Nephron progenitor cell (in vitro differentiated cells): ENCODE data around the gene CD81.

Experiments used
- DNase-seq: peaks from one replicate; pipeline ENCODE4 v3.0.0; 2021
- H3K27ac Mint-ChIP-seq: 2 replicates; pipeline ENCODE4 v1.8.0; 2021; ENCODE audit warnings: mild to moderate bottlenecking, moderate library complexity, mixed read lengths
- H3K27me3 Mint-ChIP-seq: 2 replicates; pipeline ENCODE4 v1.8.0; 2021; ENCODE audit warnings: mild to moderate bottlenecking, low read depth, mixed read lengths; ENCODE audit not compliant: poor library complexity
- H3K36me3 Mint-ChIP-seq: 2 replicates; pipeline ENCODE4 v1.8.0; 2021; ENCODE audit warnings: low read depth, mixed read lengths
- H3K4me1 Mint-ChIP-seq: 2 replicates; pipeline ENCODE4 v1.8.0; 2021; ENCODE audit warnings: mixed read lengths
- H3K4me3 Mint-ChIP-seq: 2 replicates; pipeline ENCODE4 v1.8.0; 2021; ENCODE audit warnings: mild to moderate bottlenecking, moderate library complexity, mixed read lengths
- H3K9me3 Mint-ChIP-seq: 2 replicates; pipeline ENCODE4 v1.8.0; 2021; ENCODE audit warnings: mild to moderate bottlenecking, moderate library complexity, mixed read lengths
- CTCF ChIP-seq: fragments of 200-600 bp; sonication (generic); IDR thresholded peaks from 2 replicates; pipeline ENCODE4 v1.5.0; 2021; ENCODE audit warnings: antibody characterized with exemption

The CD81 gene

GRCh38 chr11:2412323-2412722 lies 35.2 kb downstream of the CD81 start:
- Mint-ChIP-seq H3K4me3 (no peak overlapping the region), H3K4me1 (peaks cover 66% of the 10 kb centered on the region), H3K27me3 (no peaks in the 10 kb centered on the region), H3K27ac (no peak overlapping the region), H3K9me3 (no peaks in the 10 kb centered on the region), H3K36me3 (no peaks in the 10 kb centered on the region)
- TF ChIP-seq CTCF: no peak
- DNase-seq: no peak

GRCh38 chr11:2413742-2414579 lies 36.9 kb downstream of the CD81 start:
- Mint-ChIP-seq H3K27ac (no peak overlapping the region), H3K4me3 (no peak overlapping the region), H3K36me3 (no peaks in the 10 kb centered on the region), H3K27me3 (no peaks in the 10 kb centered on the region), H3K4me1 (peaks cover 57% of the 10 kb centered on the region), H3K9me3 (no peaks in the 10 kb centered on the region)
- no peak for DNase-seq
- no peak for TF ChIP-seq CTCF

GRCh38 chr11:2414616-2415015 lies 37.5 kb downstream of the CD81 start:
- no peak for DNase-seq
- H3K4me3 Mint-ChIP-seq: no peak overlapping the region
- no peak overlapping the region for H3K27ac Mint-ChIP-seq
- H3K36me3 Mint-ChIP-seq: no peaks in the 10 kb centered on the region
- TF ChIP-seq CTCF: no peak
- no peaks in the 10 kb centered on the region for H3K27me3 Mint-ChIP-seq
- no peaks in the 10 kb centered on the region for H3K9me3 Mint-ChIP-seq
- H3K4me1 Mint-ChIP-seq: peaks cover 52% of the 10 kb centered on the region

GRCh38 chr11:2415171-2415570 lies 38.1 kb downstream of the CD81 start:
- no peak for TF ChIP-seq CTCF
- H3K4me3 Mint-ChIP-seq: no peak overlapping the region
- no peaks in the 10 kb centered on the region for H3K36me3 Mint-ChIP-seq
- no peaks in the 10 kb centered on the region for H3K9me3 Mint-ChIP-seq
- DNase-seq: no peak
- no peaks in the 10 kb centered on the region for H3K27me3 Mint-ChIP-seq
- H3K4me1 Mint-ChIP-seq: peaks cover 51% of the 10 kb centered on the region
- no peak overlapping the region for H3K27ac Mint-ChIP-seq

GRCh38 chr11:2415601-2416380 lies 38.7 kb downstream of the CD81 start:
- Mint-ChIP-seq H3K36me3 (no peaks in the 10 kb centered on the region), H3K27me3 (no peaks in the 10 kb centered on the region), H3K4me3 (no peak overlapping the region), H3K27ac (no peak overlapping the region), H3K9me3 (no peaks in the 10 kb centered on the region), H3K4me1 (peaks cover 45% of the 10 kb centered on the region)
- peak; percentile 19 for TF ChIP-seq CTCF
- DNase-seq: no peak
